NCI-H69 (cell line): ENCODE measurements around the gene SFTPB.

Experiments
- DNase-seq: peaks from one replicate; lab custom pipeline; 2025; lab: John Stamatoyannopoulos, UW

SFTPB gene

DNA sequence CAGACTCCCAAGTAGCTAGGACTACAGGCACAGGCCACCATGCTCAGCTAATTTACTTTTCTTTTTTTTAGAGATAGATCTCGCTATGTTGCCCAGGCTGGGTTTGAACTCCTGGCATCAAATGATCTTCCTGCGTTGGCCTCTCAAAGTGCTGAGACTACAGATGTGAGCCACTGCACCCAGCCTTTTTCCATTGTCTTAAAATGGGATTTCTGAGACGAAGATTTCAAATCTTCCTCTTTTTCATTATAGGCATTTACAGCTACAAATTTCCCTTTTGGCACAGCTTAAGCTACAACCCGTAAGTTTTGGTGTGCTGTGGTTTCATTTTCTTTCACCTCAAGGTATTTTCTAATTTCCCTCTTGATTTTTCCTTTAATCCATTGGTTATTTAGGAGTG lies 34.8 kb upstream of the SFTPB start:
- DNase-seq: no peak

DNA sequence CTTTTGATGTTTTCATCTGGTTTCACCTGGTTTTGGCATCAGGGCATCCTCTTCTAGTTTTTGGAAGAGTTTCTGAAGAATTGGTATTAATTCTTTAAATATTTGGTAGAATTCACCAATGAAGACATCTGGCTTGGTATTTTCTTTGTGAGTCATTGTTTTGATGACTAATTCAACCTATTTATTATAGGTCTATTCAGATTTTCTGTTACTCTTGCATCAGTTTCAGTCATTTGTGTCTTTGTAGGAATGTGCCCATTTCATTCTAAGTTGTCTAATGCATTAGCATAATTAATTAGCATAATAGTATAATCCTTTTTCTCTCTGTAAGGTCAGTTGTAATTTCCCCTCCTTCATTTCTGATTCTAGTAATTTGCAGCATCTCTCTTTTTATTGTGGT lies 34.2 kb upstream of the SFTPB start:
- DNase-seq: no peak

DNA sequence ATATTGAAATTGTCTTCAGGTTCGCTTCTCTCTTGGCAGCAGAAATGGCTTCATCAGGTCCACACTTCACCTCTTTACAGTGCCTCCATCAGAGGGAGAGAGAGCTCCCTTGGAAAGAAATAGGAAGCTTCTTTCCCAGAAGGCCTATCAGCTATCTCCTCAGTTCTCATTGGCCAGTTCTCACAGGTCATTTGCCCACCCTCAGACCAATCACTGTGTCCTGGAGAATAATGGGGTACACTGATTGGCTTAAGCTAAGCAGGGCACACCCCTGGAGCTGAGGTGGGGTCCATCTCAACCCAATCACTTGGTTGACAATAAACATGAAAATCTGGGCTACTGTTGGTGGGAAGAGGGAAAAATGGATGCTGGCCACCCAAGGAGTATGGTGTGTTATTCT lies 31.3 kb upstream of the SFTPB start:
- DNase-seq: peak; percentile 4

DNA sequence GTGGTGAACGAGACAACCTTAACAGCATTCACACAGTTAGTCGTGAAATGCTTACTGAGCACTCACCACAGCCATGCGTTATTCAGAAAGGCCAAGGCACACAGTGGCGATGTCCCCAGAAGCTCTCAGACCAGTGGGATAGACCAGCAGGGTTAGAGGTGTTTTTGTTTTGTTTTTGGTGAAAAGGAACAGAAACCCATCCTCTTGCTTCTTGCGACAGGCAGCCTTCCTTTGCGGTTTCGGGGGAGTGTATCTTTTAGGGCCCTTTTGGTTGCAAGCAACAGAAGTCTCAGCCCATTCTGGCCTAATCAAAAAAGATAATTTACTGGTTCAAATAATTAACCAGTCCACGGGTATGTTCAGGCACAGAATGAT lies 30.9 kb upstream of the SFTPB start:
- DNase-seq: no peak

DNA sequence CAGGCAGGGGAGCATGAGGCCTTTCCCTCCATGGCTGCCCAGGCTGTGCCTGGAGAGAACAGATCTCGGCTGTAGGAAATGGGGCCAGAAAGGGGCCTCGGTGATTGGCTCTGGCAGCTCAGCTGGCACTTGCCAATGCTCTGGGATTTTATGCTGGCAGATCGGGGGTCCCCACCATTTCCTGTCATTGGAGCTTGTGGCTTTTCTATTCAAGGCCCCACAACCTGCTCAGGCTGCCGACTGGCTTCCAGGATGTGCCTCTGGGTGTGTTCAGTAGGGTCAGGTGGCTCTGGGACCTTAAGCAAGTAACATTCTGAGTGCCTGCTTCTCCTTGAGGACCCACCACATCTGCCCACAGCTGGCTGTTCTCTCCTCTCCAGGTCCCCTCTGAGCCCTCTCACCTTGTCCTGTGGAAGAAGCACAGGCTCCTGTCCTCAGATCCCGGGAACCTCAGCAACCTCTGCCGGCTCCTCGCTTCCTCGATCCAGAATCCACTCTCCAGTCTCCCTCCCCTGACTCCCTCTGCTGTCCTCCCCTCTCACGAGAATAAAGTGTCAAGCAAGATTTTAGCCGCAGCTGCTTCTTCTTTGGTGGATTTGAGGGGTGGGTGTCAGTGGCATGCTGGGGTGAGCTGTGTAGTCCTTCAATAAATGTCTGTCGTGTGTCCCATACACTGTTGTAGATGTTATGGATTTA lies 30.3 kb upstream of the SFTPB start:
- no peak for DNase-seq

DNA sequence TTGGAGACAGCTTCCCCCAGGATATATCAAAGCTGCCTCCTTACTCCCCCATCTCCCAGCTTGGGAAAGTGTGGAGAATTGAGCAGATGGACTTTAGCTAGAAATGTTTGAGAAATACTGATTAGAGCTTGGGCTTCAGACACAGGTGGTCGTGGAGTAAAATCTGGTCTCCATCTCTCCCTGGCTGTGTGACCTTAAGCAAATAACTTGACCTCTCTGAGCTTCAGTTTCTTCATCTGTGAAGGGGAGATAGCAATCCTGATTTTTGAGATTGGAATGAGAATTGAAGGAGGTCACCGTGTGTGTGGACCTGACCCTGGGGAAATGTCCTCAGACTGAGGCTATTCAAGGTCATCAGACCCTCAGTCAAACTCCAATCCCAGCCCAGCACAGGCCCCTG lies 29.7 kb upstream of the SFTPB start:
- DNase-seq: no peak

DNA sequence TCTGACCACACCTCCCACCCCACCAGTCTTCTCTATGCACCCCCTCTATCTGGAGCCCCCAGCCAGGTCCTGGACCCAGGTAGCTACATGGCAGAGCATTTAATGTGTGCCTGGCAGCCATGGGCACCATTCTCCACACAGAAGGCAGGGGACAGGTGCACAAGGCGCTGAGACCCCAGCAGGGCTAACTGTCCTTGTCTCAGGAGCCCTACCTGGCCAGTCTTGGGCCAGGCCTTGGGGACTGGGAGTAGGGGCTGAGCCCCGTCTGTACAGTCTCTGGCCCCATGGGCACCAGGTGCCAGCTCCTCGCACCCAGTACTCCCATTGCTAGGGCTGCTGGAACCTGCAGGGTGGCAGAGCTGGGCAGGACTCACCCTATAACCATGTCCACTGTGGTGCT lies 29.1 kb upstream of the SFTPB start:
- no peak for DNase-seq

DNA sequence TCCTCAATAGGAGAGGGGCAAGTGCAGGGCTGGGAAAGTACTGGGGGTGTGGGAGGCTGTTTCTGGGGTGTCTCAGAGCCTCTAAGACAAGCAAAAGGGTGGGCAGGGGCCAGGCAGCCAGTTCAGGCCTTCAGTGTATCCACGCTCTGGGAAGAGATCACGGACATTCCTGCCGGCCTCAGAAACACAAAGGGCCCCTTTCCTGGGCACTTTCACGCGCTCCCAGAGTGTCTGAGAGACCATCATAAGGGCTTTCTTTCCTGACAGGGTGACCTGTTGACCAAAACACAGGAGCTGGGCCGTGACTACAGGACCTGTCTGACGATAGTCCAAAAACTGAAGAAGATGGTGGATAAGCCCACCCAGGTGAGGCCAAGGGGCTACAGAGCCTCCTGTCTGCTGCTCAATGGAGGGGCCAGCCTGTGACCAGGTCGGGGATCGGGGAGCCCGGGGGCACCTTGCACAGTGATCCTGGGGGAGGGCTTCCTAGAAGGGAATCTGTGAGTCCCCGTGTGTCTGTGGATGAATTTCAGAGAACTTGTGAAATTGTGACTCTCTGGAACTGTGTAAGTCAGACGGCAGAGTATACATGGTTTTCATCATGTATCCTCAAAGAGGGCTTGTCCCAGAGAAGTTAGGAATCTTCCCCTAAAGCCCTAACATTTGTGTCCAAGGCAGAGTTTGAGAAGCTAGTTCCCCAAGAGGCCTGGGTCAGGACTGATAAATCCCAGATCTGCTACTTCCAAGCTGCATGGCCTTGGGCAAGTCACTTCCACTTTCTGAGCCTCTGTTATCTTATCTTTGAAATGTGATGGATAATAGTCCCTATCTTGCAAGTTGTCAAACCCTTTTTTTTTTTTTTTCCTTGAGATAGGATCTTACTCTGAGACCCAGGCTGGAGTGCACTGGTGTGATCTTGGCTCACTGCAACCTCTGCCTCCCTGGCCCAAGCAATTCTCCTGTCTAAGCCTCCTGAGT lies 28.0 kb upstream of the SFTPB start:
- no peak for DNase-seq

DNA sequence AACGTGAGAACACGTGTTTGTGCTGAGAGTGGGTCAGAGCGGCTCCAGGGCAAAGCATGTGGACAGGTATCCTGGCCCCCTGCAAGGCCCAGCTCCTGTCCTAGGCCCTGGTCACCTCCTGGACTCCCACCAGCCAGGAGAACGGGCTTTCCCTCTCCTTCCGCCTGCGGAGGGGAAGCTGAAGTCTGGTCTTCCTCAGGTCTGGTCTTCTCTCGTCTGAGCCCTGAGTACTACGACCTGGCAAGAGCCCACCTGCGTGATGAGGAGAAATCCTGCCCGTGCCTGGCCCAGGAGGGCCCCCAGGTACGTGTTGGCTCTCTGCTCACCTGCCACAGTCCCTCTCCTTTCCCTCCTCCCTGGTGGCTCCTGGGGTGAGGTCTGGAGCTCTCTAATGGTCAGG lies 27.1 kb upstream of the SFTPB start:
- DNase-seq: no peak

DNA sequence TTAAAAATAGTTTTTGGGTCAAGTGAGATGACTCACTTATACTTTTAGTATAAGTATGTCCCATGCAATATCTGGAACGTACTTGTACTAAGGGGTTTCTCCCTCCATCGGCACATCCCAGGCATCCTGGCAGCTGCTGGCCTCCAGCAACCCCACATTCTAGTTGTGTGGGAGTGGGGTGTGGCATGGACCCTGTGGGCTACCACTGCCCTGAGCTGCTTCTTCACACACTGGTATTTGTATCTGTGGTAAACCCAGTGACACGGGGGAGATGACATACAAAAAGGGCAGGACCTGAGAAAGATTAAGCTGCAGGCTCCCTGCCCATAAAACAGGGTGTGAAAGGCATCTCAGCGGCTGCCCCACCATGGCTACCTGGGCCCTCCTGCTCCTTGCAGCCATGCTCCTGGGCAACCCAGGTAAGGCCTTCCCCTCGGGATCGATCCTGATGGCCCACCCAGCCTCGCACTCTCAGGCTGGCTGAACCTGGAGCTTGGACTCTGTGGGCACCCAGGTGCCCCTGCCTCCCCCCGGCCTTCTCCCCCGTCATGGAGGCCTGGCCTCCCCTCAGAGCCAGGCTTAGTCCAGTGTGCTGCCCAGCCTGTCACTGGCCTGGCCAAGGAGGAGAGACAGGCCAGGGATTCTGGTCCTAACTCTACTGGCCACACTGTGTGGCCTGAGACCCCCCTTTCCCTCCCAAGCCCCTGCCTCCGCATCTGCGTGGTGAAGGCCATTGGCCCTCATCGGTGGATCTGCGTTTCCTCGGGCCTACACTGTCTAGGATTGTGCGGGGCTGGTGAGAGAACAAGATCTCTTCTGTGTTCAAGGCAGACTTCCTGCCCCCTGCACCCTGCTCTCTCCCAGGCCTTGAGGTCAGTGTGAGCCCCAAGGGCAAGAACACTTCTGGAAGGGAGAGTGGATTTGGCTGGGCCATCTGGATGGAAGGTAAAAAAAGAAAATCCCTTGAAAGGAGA lies 26.3 kb upstream of the SFTPB start, which contains the start of gene GNLY:
Gene GNLY (plus strand): TSS at position 307 of the 974 bp plus-strand sequence. CDS start 61 bp downstream, at position 368.
- no peak for DNase-seq

DNA sequence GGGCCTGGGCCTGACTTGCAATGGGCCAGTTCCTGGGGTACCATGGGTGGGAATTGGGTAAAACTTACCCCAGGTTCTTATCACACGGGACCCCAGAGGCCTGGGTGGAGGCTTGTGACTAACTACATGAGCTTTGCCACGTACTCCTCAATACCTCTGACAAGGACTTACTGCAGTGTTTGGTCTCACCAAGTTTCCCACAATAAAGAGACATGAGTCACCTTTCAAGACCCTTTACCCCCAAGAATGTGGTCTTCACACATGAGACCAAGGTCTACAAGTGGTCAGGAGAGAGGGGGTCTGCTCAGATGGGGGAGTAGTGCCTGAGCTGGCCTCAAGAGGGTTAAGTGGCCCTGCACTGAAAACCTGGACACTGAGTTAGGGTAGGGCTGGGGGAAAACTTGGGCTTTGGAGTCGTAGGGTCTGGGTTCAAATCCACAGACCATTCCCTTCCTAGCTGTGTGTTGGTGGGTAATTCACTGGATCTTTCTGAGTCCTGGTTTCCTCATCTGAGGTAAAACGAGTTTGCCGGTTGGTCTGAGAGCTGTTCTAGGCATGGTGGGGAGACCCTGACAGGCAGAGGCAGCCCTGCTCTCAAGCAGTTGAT lies 24.1 kb upstream of the SFTPB start:
- no peak for DNase-seq

DNA sequence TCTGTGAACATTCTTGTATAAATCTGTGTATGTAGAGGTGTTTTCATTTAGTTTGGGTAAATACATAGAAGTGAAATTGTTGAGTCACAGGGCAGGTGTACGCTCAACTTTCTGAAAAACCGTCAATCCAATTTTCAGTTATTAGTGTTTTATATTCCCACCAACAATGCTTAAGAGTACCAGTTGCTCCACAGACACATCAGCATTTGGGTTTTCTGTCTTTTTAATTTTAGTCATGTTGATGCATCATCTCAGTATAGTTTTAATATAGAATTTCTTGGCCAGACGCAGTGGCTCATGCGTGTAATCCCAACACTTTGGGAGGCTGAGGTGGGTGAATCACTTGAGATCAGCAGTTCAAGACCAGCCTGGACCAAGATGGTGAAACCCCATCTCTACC lies 22.9 kb upstream of the SFTPB start:
- DNase-seq: no peak

DNA sequence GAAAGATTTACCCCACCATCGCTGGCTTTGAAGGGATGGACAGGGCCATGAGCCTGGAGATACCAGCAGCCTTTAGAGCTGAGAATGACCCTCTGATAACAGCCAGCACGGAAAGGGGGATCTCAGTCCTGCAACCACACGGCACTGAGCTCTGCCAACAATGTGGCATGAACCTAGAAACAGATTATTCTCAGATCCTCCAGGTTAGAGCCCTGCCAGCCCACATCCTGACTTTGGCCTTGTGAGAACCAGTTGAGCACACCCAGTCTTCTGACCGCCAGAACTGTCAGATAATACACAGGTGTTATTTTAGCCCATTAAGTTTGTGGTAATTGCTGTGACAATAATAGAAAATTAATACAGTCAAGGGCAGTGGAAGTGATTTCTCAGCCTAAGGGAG lies 16.8 kb upstream of the SFTPB start:
- DNase-seq: peak; percentile 91

DNA sequence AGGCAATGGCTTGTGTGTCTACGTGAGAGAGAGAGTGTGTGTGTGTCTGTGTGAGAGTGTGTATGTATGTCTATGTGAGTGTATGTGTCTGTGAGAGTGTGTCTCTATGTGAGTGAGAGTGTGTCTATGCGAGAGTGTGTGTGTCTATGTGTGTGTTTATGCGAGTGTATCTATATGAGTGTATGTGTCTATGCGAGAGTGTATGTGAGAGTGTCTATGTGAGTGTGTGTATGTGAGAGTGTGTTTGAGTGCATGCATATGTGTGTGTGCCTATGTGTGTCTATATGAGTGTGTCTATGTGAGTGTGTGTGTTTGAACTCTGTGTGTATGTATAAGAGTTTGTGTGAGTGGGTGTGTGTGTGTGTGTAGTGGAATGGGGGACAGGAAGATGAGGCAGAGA lies 16.4 kb upstream of the SFTPB start:
- no peak for DNase-seq

DNA sequence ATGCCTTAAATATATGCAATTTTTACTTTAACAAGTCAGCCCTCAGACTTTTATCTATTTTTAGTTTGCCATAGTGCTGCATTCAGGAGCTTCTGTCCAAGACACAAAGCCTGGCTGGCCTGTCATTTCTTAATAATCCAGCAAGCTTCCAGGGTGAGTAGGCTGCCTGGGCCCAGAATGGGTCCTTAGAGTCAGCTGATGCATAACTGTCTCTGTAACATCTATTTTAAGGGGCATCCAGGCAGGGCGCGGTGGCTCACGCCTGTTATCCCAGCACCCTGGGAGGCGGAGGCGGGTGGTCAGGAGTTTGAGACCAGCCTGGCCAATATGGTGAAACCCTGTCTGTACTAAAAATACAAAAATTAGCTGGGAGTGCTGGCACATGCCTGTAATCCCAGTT lies 14.4 kb upstream of the SFTPB start:
- DNase-seq: no peak

DNA sequence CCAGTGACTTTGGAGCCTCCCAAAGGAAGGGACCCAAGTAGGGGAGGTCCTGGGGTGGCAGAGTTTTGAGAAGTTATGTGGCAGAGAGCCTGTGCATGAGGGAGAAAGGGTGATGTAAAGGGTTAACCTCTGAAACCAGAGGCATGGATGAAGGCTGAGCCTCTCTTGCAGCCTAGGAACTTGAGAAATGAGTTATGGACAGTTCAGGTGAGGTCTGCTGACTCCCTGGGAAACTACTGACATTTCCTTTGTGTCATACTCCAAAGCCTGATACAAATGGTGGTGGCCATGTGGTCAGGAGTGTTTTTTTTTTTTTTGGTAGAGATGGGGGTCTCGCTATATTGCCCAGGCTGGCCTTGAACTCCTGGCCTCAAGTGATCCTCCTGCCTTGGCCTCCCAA lies 13.8 kb upstream of the SFTPB start:
- no peak for DNase-seq

DNA sequence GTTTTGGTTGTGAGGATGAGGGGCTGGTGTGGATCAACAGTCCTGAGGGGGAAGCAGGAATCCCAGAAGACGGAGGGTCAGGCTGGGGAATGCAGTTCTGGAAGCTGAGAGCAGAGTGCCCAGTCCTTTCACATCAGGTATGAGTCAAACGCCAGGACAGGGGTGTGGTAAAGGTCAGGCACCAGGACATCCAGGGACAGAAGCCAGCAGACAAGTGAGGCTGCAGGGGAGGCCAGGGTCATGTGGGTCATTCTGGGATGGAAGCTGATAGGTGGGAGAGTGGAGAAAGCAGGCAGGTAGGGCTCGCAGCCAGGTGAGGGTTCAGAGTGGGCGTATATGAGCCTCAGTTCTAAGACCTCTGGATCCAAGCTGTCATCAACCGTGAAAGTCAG lies 13.4 kb upstream of the SFTPB start:
- DNase-seq: no peak

DNA sequence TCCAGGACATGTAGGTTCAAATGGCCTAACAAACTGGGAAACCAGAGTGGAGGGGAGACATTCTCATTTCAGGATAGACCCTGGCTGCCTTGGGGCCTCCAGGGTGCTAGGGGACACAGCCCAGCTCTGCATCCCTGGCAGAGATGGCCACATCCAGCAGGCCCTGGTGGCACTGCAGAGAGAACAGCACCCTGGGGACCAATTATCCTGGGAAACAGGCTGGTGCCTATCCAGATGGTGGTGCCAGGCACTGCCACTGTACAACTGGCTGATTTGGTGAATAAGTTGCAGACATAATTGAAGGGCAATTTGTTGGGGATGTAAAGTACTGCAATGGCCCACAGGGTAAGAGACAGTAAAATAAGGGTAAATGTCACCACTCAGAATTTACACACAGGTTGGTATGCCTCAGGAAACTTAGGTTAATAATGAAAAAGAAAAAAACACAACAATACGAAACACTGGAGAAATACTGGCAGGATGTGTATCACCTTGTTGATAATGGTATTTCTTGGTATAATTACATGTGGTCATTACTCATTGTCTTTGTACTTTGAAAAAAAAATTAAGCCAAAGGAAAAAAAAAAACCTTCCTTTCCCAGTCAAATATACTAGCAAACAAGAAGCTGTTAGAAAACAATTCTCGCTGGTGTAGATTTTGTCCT lies 12.8 kb upstream of the SFTPB start:
- peak; percentile 85 for DNase-seq

DNA sequence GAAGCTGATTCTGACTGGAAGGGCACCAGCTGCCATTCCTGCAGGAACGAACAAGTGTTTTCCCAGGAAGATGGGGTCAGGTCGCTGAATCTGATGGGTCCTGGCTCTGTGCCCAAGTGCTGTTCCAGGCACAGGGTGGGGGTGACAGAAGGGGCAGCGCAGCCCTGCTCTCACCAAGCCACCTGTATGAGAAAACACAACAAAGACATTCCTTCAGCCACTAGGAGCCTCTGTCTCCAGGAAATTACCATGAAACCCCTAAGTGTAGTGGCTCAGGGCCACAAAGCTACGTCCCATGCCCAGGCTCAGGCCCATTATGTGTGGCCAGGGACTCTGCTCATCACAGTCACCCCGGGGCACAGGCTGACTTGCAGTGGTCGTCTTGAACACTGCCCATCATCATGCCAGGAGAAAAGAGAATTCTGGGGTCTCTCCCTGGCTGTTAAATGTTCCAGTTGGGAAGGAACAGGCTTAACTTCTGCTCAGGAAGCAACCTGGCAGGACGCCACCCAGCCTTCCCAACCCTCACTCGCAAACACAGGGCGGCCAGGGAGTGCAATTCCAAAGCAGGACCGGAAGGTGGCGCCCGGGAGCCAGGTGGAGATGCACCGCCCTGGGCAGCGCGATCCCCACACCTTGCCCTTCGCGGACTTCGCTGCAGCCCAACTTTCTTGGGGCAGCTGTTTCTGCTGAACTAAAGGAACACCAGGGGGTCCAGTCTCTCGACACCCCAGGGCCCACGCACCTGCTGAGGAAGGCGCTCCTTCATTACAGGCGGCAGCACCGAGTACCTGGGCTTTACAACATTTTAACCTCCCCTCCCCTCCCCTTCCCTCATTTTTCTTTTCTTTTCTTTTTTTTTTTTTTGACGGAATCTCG lies 11.0 kb upstream of the SFTPB start:
- peak; percentile 78 for DNase-seq

DNA sequence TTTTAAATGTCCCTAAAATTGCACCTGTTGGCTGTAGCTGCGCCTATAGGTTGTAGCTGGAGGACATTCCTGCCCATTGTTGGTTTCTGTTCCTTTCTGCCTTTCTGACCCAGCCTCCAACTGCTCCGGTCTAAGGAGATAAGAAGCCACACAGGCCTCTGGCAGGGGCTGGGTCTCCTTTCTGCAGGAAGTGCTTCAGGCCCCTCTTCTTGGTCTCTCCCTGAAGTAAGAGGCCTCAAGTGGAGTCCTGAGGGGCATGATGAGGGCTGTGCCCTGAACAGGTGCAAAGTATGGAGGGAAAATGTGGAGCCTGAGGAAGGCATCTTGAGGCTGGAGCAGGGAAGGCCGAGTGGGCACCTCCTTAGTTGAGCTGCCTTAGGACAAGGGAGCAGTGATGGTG lies 10.4 kb upstream of the SFTPB start:
- no peak for DNase-seq
